PC-3 (cell line): ENCODE results near the gene C22orf39.

Experiments used
- EZH2 ChIP-seq: fragments of 300-600 bp; sonication (generic); IDR thresholded peaks from one replicate; pipeline ENCODE4 v1.6.1; 2017; ENCODE audit warnings: antibody characterized with exemption, mild to moderate bottlenecking, low read length; ENCODE audit not compliant: unreplicated experiment
- TF ChIP-seq, protein P1 (sequence below): fragments of 300-600 bp; sonication (generic); conservative IDR thresholded peaks from 2 replicates; pipeline ENCODE4 v1.5.1; 2017; ENCODE audit warnings: antibody characterized with exemption, low read depth, mild to moderate bottlenecking, low read length

DNA sequence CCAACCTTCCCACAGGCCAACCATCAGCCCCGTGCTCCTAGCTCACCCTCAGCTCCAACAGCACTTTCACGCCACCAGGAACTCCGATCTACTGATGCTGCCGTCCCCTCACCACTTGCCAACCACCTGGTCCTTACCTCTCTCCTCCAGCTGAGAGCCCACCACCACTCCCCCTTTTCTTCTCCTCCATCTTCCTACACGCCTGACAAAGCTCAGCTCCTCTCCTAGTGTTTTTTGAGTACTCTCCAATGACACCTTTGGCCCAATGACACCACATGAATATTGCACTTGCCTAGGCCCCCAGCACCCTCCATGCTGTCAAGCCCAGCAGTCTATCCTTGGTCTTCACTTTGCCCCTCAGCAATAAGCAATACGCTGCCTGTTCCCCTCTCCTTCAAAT is 46.6 kb downstream of the C22orf39 start:
- TF ChIP-seq, protein P1, sequence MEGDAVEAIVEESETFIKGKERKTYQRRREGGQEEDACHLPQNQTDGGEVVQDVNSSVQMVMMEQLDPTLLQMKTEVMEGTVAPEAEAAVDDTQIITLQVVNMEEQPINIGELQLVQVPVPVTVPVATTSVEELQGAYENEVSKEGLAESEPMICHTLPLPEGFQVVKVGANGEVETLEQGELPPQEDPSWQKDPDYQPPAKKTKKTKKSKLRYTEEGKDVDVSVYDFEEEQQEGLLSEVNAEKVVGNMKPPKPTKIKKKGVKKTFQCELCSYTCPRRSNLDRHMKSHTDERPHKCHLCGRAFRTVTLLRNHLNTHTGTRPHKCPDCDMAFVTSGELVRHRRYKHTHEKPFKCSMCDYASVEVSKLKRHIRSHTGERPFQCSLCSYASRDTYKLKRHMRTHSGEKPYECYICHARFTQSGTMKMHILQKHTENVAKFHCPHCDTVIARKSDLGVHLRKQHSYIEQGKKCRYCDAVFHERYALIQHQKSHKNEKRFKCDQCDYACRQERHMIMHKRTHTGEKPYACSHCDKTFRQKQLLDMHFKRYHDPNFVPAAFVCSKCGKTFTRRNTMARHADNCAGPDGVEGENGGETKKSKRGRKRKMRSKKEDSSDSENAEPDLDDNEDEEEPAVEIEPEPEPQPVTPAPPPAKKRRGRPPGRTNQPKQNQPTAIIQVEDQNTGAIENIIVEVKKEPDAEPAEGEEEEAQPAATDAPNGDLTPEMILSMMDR = no peak
- TF ChIP-seq EZH2 = no peak
